ENCODE data around the gene CDYL2.
A peak's percentile ranks its signal among the peaks of the same experiment; 100 is the strongest.

The CDYL2 gene

GRCh38 chr16:80703131-80704071, 101.0 kb downstream of the CDYL2 start:
- no peak for DNase-seq

GRCh38 chr16:80702696-80703095, 101.7 kb downstream of the CDYL2 start:
- no peak for DNase-seq

- no peak for DNase-seq
Measured at GRCh38 chr16:80700558-80700957, 103.8 kb downstream of the CDYL2 start.

- no peak for DNase-seq
Measured at GRCh38 chr16:80695020-80695419, 109.4 kb downstream of the CDYL2 start.

GRCh38 chr16:80693553-80693952, 110.8 kb downstream of the CDYL2 start:
- DNase-seq = peak; percentile 32

GRCh38 chr16:80692270-80692669, 112.1 kb downstream of the CDYL2 start:
- DNase-seq = no peak

GRCh38 chr16:80691111-80691741, 113.2 kb downstream of the CDYL2 start:
- no peak for DNase-seq

- no peak for DNase-seq
Measured at GRCh38 chr16:80689487-80689886, 114.9 kb downstream of the CDYL2 start.

GRCh38 chr16:80687606-80688005, 116.8 kb downstream of the CDYL2 start:
- no peak for DNase-seq

GRCh38 chr16:80684906-80685305, 119.5 kb downstream of the CDYL2 start:
- DNase-seq = no peak

- no peak for DNase-seq
Measured at GRCh38 chr16:80684136-80684765, 120.1 kb downstream of the CDYL2 start.

- no peak for DNase-seq
Measured at GRCh38 chr16:80683646-80684045, 120.8 kb downstream of the CDYL2 start.

- no peak for DNase-seq
Measured at GRCh38 chr16:80682421-80683070, 121.9 kb downstream of the CDYL2 start.

GRCh38 chr16:80681436-80681835, 123.0 kb downstream of the CDYL2 start:
- no peak for DNase-seq

- no peak for DNase-seq
Measured at GRCh38 chr16:80680839-80681238, 123.6 kb downstream of the CDYL2 start.

GRCh38 chr16:80680046-80680445, 124.4 kb downstream of the CDYL2 start:
- no peak for DNase-seq

- DNase-seq = no peak
Measured at GRCh38 chr16:80674884-80675283, 129.5 kb downstream of the CDYL2 start.

GRCh38 chr16:80672379-80672778, 132.0 kb downstream of the CDYL2 start:
- no peak for DNase-seq

GRCh38 chr16:80671281-80671849, 133.0 kb downstream of the CDYL2 start:
- no peak for DNase-seq

GRCh38 chr16:80670170-80670865, 134.1 kb downstream of the CDYL2 start:
- peak; percentile 39 for DNase-seq

GRCh38 chr16:80669673-80670072, 134.7 kb downstream of the CDYL2 start:
- DNase-seq = no peak

- DNase-seq = no peak
Measured at GRCh38 chr16:80667925-80668324, 136.5 kb downstream of the CDYL2 start.
